ENCODE results near the gene BLTP1. TPM values are rescaled to one million over a fixed set of nuclear protein-coding genes. Genes with fewer than 3 reads are reported as not detected.

BLTP1 gene
- total and polyA plus RNA-seq, 2 of the 13 experiments (the other 11 are each of a cell fraction or from before 2014, with no cell fraction given), result 27.7 to 33.1 TPM

DNA sequence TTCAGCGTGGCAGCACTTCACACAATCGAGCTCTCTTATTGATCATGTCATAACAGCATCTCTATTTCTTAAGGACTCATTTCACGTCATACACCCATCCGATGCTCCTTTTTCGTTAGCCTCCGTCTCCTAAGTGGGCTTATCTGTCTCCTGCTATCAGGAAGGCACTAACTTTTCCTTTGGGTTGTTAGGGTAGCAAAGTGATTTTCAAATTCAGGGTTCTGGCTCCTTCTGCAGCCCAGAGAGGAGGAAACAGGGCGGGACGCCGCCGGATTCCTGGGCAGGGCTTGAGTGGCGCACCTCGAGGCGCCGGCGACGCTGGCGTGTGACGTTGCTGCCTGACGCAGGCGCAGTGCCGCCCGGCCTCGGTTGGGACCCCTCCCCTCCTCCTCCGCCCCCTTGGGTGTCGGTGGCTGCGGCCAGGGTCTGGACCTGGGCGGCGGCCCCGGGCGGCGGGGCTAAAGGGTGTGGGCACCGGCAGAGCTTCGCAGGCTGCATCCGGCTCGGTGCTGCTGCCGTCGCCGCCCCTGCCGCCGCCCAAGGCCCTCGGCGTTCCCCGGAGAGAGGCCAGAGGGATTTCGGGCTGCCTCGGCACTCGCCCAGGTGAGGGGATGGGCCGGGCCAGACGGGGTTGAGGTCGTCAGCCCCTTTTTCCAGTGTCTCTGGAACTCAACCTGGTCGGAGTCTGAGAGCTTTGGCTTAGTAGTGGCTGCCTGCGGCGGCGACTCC lies at the start of gene BLTP1 (continued):
- TF ChIP-seq ZNF367 (CRISPR knock-in tag; IDR thresholded peaks at IDR 0.05; ENCODE audit: borderline replicate concordance) (no peak), CREBL2 (CRISPR knock-in tag; IDR thresholded peaks at IDR 0.05; ENCODE audit: borderline replicate concordance) (no peak), CEBPG (CRISPR knock-in tag; IDR thresholded peaks at IDR 0.05) (no peak), EED (CRISPR knock-in tag; IDR thresholded peaks at IDR 0.05) (no peak; the same call in 1 of the 2 replicates), CENPX (CRISPR knock-in tag; IDR thresholded peaks at IDR 0.05) (no peak), SP4 (CRISPR knock-in tag; IDR thresholded peaks at IDR 0.05) (peak; percentile 63; the same call in 1 of the 2 replicates), TRIM24 (CRISPR knock-in tag; IDR thresholded peaks at IDR 0.05) (no peak), SMC3 (IDR thresholded peaks at IDR 0.05; ENCODE audit: low read length) (no peak), TCF7 (IDR thresholded peaks at IDR 0.05; ENCODE audit: low read depth) (no peak), CENPT (CRISPR knock-in tag; IDR thresholded peaks at IDR 0.05; ENCODE audit: low read depth) (no peak), ZNF878 (CRISPR knock-in tag; IDR thresholded peaks at IDR 0.05) (no peak), ZMYM2 (CRISPR knock-in tag; IDR thresholded peaks at IDR 0.05) (no peak), SUZ12 (IDR thresholded peaks at IDR 0.05; ENCODE audit: low read depth, low read length) (no peak), MAFF (IDR thresholded peaks at IDR 0.05; ENCODE audit: low read depth, low read length) (no peak), NFE2 (CRISPR knock-in tag; IDR thresholded peaks at IDR 0.05) (no peak), HNRNPL (IDR thresholded peaks at IDR 0.05; ENCODE audit: low read depth, low read length) (no peak), ZNF644 (CRISPR knock-in tag; IDR thresholded peaks at IDR 0.05; ENCODE audit: low read depth) (no peak), AKAP8 (CRISPR knock-in tag; IDR thresholded peaks at IDR 0.05) (no peak), IKZF5 (CRISPR knock-in tag; IDR thresholded peaks at IDR 0.05) (peak; percentile 71; the same call in 1 of the 2 replicates)
- TF ChIP-seq, protein P1, sequence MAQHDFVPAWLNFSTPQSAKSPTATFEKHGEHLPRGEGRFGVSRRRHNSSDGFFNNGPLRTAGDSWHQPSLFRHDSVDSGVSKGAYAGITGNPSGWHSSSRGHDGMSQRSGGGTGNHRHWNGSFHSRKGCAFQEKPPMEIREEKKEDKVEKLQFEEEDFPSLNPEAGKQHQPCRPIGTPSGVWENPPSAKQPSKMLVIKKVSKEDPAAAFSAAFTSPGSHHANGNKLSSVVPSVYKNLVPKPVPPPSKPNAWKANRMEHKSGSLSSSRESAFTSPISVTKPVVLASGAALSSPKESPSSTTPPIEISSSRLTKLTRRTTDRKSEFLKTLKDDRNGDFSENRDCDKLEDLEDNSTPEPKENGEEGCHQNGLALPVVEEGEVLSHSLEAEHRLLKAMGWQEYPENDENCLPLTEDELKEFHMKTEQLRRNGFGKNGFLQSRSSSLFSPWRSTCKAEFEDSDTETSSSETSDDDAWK (CRISPR knock-in tag; IDR thresholded peaks at IDR 0.05), result no peak
- TF ChIP-seq, protein P2, sequence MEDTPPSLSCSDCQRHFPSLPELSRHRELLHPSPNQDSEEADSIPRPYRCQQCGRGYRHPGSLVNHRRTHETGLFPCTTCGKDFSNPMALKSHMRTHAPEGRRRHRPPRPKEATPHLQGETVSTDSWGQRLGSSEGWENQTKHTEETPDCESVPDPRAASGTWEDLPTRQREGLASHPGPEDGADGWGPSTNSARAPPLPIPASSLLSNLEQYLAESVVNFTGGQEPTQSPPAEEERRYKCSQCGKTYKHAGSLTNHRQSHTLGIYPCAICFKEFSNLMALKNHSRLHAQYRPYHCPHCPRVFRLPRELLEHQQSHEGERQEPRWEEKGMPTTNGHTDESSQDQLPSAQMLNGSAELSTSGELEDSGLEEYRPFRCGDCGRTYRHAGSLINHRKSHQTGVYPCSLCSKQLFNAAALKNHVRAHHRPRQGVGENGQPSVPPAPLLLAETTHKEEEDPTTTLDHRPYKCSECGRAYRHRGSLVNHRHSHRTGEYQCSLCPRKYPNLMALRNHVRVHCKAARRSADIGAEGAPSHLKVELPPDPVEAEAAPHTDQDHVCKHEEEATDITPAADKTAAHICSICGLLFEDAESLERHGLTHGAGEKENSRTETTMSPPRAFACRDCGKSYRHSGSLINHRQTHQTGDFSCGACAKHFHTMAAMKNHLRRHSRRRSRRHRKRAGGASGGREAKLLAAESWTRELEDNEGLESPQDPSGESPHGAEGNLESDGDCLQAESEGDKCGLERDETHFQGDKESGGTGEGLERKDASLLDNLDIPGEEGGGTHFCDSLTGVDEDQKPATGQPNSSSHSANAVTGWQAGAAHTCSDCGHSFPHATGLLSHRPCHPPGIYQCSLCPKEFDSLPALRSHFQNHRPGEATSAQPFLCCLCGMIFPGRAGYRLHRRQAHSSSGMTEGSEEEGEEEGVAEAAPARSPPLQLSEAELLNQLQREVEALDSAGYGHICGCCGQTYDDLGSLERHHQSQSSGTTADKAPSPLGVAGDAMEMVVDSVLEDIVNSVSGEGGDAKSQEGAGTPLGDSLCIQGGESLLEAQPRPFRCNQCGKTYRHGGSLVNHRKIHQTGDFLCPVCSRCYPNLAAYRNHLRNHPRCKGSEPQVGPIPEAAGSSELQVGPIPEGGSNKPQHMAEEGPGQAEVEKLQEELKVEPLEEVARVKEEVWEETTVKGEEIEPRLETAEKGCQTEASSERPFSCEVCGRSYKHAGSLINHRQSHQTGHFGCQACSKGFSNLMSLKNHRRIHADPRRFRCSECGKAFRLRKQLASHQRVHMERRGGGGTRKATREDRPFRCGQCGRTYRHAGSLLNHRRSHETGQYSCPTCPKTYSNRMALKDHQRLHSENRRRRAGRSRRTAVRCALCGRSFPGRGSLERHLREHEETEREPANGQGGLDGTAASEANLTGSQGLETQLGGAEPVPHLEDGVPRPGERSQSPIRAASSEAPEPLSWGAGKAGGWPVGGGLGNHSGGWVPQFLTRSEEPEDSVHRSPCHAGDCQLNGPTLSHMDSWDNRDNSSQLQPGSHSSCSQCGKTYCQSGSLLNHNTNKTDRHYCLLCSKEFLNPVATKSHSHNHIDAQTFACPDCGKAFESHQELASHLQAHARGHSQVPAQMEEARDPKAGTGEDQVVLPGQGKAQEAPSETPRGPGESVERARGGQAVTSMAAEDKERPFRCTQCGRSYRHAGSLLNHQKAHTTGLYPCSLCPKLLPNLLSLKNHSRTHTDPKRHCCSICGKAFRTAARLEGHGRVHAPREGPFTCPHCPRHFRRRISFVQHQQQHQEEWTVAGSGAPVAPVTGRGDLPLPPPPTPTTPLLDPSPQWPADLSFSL (CRISPR knock-in tag; IDR thresholded peaks at IDR 0.05), result no peak
- TF ChIP-seq, protein P3, sequence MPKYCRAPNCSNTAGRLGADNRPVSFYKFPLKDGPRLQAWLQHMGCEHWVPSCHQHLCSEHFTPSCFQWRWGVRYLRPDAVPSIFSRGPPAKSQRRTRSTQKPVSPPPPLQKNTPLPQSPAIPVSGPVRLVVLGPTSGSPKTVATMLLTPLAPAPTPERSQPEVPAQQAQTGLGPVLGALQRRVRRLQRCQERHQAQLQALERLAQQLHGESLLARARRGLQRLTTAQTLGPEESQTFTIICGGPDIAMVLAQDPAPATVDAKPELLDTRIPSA (CRISPR knock-in tag; IDR thresholded peaks at IDR 0.05; ENCODE audit: borderline replicate concordance), result no peak

All from HepG2 (cell line).